HUDEP-2 (cell line): Measurements from ENCODE around the gene TBC1D22A.

ENCODE experiments used
- DNase-seq, 76 experiments: peaks; one replicate each; lab custom pipeline; 2025; ENCODE audit not compliant: unreplicated experiment in 76 of 76; lab: John Stamatoyannopoulos, UW

TBC1D22A gene

GRCh38 chr22:46762238-46763050 lies at the start of gene TBC1D22A:
Gene TBC1D22A, plus strand, starts transcription at chr22:46762650. Its CDS starts 137 bp downstream, at chr22:46762787.
- DNase-seq = peak in 75 of 76 experiments; percentile 38 to 94 (median 85)

GRCh38 chr22:46714550-46714949 lies 47.9 kb upstream of the TBC1D22A start:
- no peak for DNase-seq

DNA sequence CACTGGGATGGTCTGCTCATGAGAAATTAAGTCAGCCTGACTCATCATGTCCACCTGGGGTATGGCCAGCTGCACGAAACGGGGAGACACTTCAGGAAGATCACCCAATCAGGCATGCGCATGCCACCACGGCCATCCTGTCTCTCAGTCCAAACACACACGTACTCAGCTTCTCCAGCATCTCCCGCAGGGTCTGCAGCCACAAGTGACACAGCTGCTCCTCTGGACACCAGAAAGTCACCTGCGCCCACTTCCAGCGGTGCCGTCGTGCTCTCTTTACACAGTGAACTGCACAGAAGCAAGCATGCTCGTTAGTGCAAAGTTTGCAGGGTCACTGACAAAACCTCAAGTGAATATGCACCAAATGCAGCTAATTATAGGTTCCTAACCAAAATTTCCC lies 42.5 kb upstream of the TBC1D22A start:
- no peak for DNase-seq

DNA sequence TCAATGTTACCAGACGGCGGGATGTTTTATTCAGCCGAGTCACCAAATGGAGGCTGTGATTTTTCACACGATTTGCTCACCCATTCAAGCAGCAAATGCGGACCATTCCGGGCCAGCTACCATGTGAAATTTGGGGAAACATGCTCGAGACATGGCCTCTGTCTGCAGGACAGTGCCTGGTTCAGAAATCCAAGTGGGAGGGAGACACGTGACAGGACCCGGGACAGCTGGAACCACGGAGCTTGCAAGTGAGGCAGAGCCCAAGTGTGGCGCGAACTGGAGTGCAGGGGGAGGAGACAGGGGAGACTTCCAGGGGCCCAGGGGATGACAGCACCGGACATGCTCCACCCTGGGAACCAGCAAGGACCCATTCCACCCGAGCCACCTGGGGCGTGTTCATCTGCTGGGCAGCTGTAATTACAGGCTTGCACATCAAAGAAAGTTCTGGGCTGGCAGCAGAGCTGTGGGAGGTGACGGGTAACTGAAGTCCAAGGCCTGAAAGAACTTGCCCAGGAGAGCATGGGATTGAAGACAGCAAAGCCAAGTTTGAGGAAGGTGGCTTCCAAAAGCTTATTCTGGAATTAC lies 40.9 kb upstream of the TBC1D22A start:
- no peak for DNase-seq

GRCh38 chr22:46723882-46724281 lies 38.6 kb upstream of the TBC1D22A start:
- no peak for DNase-seq

DNA sequence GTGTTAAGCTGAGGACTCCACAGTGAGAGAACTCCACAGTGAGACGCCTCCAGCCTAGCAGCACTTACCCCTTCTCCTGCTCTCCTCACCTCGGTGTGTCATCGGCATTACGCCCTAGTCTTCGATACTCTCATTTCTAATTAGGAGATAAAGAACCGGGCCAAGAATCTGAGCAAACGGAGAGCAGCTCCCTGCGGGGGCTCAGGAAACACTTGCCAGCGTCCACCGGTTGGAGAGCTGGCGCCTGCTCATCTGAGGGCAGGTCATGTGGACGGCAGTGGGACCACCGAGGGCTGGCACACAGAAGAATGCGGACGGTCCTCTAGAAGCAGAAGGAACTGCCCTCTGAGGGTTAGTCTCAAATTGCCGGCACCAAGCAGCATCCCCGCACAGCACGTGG lies 37.4 kb upstream of the TBC1D22A start:
- no peak for DNase-seq

DNA sequence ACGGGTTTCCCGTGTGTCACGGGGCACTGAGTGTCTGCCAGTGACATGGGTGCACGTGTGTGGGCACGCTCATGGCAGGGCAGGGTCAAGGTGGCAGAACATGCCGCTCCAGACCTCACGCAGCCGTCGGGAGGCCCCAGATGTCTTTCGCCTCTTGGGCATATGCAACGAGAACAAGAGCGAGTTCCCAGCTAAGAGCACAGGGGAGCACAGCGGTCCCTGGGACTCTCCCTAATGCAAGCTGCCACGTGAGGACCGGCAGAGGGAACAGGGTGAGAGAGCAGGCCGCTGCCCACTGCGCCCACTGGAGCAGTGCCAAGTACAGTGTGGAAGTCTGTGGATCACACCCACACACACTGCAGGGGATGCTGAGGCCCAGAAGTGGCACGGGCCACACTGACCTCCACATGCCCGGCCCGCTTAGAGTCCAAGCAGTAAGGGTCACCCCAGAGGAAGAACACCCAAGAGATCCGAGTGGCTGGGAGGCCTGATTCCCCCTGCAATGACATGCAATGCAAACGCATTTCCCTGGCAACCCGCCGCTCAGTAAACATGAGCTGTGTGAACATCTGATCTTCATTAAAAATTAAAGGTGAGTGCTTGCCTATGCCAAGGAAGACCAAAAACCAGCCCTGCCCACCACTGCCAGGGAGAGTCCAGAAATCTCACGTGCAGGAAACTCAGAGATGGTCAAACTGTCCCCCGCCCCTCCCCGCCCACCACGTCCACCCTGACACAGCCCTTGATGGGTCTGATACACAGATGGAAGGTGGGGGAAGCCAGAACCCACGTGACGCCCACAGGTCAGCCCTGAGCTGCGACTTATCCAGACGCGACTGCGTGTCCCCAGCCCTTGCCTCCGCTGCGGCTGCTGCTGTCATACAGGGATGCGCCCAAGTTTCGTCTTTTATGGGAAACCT lies 36.1 kb upstream of the TBC1D22A start:
- no peak for DNase-seq

- DNase-seq = no peak
Measured at GRCh38 chr22:46726986-46727317, 35.5 kb upstream of the TBC1D22A start.

DNA sequence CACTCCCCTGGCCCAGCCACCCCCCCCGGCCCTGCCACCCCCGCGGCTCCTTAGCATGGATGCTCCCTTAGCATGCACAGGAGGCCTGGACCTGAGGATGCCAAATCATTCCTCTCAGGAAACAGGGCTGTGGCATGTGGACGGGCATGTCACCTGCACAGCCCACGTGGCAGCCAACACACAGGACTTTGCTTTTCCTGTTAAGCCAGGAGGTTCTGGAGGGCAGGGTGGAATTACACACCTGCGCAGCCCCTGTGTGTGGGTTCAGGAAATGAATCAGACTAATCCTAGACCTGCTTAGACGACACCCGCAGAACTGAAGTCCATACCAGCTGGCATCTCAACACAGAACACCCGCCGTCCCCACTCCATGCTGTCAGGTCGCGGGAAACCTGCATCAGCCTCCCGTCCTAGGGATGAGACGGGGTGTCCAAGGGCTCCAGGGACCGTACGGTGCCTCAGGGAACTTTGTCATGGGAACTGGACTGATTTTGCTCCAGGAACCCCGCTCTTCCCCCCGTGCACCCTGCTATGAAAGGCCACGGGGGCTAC lies 34.6 kb upstream of the TBC1D22A start:
- DNase-seq = no peak

GRCh38 chr22:46728470-46728869 lies 34.0 kb upstream of the TBC1D22A start:
- DNase-seq = no peak

DNA sequence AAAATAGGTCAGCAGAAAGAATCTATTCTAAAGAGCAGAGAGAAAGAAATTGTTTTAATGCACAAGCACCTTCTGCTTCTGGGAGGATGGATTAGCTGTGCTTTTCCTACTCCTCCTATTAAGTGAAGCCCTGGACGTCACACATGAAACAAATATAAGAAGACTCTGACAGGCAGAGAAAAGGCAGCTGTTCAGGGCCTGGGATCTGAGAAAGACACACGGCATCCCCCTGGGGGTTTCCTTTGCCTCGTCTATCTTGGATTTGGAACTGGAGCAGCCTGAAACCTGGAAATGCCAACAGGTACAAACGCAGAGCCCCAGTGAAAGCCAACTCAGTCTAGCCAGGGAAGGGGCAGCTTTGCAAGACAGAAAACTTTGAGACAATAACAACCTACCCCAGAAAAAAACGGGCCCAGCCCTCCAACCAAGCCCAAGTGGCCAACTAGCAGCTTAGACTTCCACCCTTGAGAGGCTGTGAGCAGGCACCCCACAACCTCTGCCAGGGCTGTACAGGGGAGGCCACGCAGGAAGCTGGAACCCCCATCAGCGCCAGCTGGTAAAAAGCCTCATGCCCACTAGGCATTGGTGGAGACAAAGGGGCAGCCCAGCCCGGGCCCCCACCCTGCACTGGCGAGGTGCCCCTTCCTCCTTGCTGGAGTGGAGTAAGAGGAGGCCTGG lies 31.7 kb upstream of the TBC1D22A start:
- DNase-seq = no peak

- DNase-seq = peak in 7 of 76 experiments; percentile 10 to 32 (median 20)
Measured at GRCh38 chr22:46731246-46732040, 31.0 kb upstream of the TBC1D22A start.

DNA sequence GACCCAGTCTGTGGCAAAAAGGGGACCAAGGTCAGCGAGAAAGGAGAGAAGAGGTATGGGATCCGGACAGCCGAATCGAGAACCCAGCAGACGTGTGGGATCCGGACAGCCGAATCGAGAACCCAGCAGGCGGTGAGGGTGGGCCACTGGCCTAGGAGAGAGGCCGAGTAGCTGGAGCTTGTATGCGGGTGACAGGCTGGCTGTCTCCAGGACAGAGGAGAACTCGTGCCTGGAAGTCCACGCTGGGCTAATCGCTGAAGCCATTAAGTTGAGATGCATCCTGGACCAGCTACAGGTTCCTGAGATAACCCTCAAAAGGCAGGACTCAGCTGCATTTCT lies 30.4 kb upstream of the TBC1D22A start:
- no peak for DNase-seq

DNA sequence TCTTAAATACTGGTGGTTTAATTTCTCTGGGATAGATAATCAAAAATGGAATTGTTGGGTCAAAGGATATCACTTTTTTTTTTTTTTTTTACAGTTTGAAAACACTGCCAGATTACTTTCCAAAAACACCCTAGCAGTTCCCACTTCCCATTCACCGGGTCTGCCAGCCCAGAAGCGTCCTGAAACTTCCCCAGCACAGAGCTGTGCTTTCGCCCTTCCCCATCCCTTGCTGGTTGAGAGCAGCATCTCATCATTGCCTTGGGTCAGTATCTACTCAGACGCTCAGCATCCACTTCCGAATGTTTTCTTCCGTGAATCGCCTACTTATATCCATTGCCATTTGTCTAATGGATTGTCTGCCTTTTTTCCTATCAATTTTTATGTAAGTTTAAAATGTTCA lies 29.9 kb upstream of the TBC1D22A start:
- DNase-seq = no peak

- DNase-seq = peak in 10 of 76 experiments; percentile 13 to 49 (median 23)
Measured at GRCh38 chr22:46734213-46734722, 28.2 kb upstream of the TBC1D22A start.

- no peak for DNase-seq
Measured at GRCh38 chr22:46734830-46735453, 27.5 kb upstream of the TBC1D22A start.

DNA sequence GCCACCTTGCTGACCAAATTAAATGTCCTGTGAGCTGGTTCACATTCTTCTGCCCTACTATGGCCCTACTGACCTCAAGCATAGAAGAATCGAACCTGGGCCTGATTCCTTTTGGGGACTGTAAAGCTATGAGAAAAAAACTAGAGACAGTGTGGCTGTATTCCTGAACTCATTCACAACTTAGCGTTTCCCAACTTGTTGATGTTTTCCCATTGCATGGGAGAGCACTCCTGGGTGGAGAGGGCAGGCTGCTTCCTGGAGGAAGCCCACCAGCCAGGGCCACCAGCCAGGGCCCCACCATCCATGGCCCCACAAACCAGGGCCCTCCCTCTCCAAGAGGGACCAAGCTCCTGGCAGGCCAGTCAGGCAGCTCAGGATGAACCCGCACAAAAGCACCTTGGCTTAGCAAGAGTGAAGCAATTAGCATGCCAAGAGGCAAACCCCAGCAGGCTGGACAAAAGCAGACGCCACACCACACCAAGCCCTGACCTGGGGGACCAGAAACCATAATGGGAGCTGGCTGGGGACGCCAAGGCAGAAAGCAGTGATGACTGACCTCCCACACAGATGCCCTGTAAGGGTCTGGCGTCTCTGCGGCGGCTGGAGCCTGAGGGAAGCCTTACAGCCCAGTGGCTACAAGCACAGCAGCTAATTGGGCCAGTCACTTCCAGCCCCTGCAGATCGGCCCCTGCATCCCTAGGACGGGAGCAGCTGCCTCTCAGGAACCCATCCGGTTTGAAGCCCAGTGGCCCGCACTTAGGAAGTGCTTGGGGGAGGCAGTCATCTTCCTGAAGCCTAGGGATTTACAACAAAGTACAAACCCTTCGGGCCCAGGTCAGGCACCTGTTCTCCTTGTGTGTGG lies 26.5 kb upstream of the TBC1D22A start:
- no peak for DNase-seq

- no peak for DNase-seq
Measured at GRCh38 chr22:46736705-46737104, 25.7 kb upstream of the TBC1D22A start.
